GM11168 (cell line): ENCODE results near the gene RAD51AP1.

Experiments
- in situ Hi-C: fragments of 300-500 bp; cut with MboI; formaldehyde crosslinking; loops from one replicate; pipeline ENCODE4 v1.12.0; 2022; ENCODE audit warnings: low sequenced_read_pairs; ENCODE audit not compliant: unreplicated experiment

Gene RAD51AP1

DNA sequence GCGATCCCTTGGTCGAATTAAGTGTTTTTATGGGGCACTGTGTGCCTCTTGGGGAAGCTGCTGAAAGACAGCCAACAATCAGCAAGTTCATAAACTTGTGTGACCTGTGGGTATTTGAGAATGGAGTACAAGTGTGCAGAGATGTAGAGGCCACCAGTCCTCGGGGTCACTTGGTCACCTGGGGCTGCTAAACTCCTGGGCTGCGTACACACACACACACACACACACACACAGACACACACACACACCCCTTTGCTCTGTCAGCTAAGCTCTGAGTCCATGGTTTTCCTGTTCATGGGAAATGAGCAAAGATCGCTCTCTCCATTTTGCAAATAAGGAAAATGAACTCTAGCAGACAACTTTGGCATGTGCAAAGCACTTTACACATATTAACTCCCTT lies 47.8 kb downstream of the RAD51AP1 start:
- in situ Hi-C loops: no loop called here

DNA sequence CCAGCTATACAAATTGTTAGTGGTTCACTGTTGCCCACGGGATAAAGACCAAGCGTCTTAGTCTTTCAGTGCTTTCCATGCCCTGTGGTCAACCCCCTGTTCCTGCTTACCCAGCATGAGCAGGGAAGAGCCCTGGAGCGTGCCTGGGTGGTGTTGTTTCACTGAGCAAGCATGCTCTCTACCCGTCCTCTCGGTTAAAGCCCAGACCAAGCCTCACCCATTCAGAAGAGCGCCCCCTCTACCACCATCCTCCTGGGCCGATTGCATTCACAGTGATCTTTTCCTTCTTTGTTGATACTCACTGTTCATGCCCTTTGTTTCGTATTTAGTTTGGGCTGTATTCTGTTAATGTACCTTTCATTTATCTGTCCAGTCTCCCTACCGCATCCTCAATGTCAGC lies 48.4 kb downstream of the RAD51AP1 start:
- in situ Hi-C loops: no loop called here

DNA sequence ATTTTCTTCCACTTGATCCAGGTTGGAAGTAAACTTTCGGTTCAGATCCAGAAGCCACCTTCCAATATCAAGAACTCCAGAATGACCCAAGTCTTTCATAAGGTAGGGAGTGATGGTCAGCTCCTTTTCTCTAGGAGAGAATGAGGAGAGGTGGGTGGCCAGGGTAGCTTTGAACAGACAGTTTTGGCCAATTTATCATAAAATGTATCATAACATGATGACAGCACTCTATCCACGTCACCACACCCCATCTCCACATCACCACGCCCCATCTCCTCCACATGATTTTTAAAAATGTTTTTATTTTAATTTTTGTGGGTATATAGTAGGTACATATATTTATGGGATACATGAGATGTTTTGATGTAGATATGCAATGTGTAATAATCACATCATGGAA lies 50.2 kb downstream of the RAD51AP1 start:
- in situ Hi-C loops: no loop called here

DNA sequence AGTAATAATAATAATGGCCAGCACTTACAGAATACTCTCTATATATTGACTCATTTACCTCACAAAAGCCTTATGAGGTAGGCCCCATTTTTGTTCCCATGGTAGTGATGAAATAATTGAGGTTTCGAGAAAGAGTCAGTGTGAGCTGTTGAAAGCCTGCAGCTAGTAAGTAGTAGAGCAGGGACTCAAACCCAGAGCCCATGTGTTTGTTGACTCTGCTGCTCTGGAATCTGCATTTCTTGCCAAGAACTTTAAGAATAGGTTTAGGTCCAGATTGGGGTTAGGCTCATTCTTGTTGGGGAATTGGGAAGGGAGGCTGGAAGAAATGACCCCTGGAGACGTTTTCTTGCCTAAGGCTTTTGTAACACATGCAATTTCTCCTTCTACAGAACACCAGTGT lies 51.3 kb downstream of the RAD51AP1 start:
- in situ Hi-C loops: no loop called here

DNA sequence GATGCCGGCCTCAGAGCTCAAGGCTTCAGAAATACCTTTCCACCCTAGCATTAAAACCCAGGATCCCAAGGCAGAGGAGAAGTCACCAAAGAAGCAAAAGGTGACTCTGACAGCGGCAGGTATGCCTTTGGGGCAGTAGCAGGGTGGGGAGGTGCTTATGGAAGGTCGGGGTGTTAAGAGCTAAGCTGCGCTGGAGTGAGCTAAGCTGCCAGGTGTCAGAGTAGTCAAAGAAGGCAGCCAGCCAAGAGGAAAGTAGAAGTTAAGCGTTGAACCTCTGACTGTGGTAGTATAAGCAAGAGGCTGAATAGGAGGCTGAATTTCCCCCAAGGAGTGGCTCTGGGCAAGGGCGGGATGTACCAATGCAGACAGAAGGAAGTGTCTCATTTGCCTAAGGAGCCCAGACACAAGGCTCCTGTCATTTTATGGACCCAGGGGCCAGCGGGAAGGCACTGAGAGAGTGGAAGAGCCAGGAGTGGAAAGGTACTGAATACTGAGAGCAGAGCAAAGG lies 52.5 kb downstream of the RAD51AP1 start:
- in situ Hi-C loops: no loop called here

DNA sequence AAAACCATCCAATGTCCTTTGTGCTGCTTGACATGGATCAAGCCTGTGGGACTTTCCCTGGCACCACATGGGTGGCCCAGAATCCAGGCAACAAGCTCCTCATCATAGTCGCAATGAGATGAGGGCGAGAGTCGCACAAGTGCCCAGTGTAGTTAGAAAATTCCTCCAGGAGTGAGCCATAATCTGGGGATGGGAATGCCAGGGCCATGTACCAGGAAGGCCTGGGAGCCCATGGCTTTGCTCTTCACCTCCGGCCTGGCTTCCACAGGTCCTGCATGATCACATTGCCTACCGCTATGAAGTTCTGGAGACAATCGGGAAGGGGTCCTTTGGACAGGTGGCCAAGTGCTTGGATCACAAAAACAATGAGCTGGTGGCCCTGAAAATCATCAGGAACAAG lies 57.2 kb downstream of the RAD51AP1 start:
- in situ Hi-C loops: no loop called here

DNA sequence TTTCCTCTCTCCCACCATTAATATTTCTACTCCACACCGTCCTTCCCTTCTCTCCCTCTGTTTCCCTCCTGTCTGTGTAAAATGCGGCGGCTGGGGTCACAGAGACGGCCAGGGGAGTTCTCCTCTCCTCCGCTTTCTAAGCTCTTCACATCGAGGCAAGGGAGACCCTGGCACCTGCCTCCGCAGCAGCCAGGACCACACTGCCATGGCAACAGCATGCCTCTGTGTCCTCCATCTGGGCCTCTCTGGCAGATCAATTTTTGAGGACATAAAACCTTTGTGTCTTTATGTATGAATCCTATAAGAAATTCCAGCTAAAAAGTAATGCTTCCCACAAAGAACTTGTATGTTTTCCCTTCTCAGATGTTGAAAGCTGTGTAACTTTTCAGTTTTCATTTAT lies 64.7 kb downstream of the RAD51AP1 start:
- in situ Hi-C loops: no loop called here

DNA sequence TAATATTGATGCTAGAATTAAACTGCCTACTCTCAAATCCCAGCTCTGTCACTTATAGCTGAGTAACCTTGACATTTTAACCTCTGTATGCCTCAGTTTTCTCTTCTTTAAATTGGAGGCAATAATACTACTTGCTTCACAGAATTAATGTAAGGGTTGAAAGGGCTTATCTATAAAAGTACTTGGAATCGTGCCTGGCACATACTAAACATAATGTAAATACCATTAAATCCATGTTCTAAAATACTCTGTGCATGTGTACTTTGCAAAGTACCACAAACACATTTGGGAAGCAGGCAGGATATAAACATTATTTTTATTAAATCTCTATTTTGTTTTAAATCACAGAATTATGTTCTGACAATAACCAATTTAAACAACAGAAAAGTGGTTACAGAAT lies 65.3 kb downstream of the RAD51AP1 start:
- in situ Hi-C loops: no loop called here

DNA sequence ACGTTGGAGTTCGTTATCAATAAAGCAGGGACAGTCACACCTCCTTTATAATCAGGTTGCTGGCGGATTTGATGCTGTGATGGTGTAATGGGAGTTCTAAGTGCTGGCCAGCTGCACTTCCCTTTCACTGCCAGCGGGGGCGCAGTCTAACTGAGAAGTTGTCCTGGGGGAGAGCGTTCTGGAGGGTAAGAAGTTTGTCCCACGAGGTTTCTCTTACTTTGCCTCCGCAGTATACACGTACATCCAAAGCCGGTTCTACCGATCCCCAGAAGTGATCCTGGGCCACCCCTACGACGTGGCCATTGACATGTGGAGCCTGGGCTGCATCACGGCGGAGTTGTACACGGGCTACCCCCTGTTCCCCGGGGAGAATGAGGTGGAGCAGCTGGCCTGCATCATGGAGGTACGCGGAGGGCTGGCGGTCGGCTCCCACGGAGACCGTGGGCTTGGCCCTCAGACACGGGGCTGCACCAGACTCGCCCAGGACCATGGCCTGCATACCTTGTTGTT lies 66.0 kb downstream of the RAD51AP1 start:
- in situ Hi-C loops: no loop called here

DNA sequence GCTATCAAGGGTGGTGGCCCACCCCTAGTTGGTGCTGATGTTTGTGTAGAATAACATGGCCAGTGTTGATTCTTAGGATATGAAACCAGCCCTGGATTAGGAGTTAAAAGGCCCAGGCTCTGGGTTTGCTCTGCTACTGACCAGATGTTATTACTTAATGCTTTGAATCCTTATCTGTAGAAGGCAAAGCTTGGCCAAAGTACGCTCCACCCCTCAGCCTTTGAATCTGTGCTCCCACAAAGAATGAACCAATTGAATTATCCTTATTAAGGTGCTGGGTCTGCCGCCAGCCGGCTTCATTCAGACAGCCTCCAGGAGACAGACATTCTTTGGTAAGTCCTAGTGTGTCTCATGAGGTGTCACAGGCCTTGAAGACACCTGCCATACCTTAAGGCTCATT lies 68.4 kb downstream of the RAD51AP1 start:
- in situ Hi-C loops: no loop called here

DNA sequence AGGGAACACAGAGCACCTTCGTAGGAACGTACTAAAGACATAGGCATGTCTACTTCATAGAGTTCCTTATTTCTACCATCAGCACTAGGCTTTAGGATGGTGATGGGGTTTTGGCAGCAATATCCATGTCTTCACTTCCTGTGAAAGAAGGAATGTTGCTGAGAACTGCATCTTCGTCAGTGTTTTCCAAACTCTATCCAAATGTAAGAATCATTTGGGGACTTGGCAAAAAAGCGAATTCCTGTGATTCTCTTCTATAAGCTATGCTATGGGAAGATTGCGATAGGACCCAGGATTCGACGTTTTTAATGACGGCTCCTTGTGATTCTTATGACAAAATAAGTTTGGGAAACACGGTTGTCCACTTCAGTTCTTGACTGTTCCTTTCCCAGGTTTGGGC lies 70.4 kb downstream of the RAD51AP1 start:
- in situ Hi-C loops: no loop called here
